GM18861 (cell line): ENCODE data around the gene ABCA2.

Experiments used
- ATAC-seq: cut with Tn5 transposase; IDR thresholded peaks from one replicate; pipeline ENCODE4 v1.9.1; 2021; ENCODE audit not compliant: unreplicated experiment

Gene ABCA2

GRCh38 chr9:136969150-136969549, 58.9 kb downstream of the ABCA2 start:
- ATAC-seq = no peak

- ATAC-seq = no peak
Observed at GRCh38 chr9:136968333-136969127, 59.5 kb downstream of the ABCA2 start.

DNA sequence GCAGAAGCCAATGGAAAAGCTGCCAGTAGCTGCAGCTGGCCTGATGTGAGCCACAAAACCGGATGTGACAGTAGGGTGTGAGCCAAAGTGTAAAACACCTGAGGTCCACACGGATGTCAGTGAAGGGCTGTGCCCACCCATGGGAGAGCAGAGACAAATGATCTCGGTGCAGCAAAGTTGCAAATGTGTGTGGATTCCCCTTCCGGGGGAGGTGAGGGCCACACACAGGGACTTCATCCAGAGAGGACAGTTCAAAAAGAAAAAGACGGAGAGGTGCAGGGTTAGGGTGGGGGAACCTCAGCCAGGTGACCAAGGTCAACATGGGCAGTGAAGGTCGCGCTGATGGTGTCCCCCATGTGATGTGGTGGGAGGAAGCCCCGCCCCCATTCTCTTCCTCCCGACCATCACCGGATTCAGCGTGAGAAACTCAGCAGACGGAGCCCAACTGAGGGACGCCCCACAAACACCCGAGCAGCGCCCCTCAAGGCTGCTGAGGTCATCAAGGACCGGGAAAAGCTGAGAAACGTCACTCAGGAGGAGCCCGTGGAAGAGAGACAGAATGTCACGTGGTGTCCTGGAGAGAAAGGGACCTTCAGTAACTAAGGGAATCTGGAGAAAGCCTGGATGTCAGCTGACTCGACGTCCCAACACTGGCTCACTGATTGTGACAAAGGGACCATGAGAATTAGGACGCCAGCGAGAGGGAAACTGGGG, 62.1 kb downstream of the ABCA2 start:
- ATAC-seq = no peak

GRCh38 chr9:136964833-136965422, 63.1 kb downstream of the ABCA2 start:
- ATAC-seq = no peak

DNA sequence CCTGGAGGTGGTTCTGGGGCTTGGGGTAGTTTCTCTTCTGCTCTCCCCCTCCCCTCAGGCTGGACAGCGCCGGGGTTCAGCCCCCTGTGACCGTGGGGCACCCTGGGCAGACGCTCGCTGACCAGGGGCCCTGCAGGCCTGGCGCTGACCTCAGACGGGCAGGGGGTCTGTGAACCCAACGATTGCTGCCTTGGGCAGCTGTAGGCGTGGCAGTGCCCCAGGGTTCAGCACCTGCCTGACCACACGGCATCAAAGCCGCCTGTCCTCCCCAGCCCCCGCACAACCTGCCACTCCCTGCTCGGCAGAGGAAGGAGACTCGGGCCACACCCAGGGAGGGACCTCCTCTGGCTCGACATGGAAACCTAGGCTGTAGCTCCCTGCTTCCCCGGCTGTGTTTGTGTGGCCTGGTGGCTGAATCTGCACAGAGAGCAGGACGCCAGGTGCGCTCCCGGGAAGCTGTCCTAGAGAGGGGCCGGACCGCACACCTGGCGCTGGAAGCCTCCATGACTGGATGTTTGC, 63.8 kb downstream of the ABCA2 start:
- ATAC-seq = no peak

GRCh38 chr9:136963751-136964150, 64.3 kb downstream of the ABCA2 start:
- no peak for ATAC-seq

DNA sequence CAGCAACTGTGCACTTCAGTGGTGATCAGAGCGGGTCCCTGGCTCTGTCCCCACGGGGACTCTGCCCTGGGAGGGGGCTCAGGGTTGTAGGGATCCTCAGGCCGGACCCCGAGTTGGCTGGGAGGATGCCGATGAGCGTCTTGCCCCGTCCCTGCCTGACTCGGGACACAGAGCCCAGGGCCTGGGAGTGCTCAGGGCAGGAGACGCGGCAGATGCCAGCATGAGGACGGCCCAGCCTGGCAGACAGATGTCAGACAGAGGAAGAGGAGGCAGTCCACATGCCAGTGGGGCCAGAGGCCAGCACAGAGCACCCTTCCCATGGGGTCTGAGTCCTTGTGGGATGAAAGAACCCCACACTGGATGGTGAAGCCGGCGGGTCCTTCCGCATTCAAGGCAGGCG, 64.7 kb downstream of the ABCA2 start:
- no peak for ATAC-seq

DNA sequence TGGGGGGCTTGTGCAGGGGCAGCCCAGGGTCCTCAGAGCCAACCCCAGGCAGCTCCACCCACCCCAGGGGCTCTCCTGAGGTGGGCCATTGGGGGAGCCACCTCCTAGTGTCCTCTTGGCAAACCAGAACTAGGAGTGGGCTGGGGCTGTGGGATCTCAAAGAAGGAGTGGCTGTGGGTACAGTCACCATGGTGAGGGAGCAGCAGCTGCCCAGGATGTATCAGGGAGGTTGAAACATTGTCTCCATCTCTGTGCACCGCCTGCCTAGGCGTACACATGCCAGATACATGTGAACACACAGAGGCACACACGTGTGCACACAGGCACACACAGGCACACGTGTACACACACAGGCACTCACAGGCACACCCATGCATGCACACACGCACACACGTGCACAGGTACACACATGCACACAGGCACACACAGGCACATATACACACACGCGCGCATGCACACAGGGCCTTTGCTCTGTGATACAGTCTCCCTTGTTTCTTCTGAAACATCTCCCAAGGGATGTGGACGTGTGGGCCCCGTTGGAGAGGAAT, 65.3 kb downstream of the ABCA2 start:
- ATAC-seq = no peak

DNA sequence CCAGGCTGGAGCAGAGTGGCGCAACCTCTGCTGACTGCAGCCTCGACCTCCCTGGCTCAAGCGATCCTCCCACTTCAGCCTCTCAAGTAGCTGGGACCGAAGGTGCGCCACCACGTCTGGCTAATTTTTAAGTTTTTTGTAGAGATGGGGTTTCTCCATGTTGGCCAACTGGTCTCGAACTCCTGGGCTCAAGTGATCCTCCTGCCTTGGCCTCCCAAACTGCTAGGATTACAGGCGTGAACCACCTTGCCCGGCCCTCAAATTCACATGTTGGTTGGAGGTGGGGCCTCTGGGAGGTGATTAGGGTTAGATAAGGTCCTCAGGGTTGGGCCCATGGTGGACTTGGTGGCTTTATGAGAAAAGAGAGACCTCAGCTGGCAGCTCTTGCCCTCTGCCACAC, 65.9 kb downstream of the ABCA2 start:
- no peak for ATAC-seq

GRCh38 chr9:136961279-136962065, 66.6 kb downstream of the ABCA2 start:
- no peak for ATAC-seq

DNA sequence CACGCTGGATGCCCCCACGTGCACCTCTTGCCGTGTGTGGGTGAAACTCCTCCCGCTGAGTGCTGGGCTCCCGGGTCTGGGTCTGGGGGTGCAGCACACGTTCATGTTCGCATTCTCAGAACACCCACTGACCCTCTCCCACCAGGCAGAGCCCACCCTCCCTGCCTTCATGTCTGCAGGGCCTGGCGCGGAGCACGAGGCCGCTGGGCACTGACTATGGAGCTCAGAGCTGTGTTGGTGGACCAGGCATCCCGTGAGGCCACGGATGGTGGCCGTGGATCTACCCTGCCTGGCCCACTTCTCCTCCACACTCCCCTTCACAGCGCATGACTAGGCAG, 67.1 kb downstream of the ABCA2 start:
- ATAC-seq = no peak

- no peak for ATAC-seq
Observed at GRCh38 chr9:136960212-136960937, 67.7 kb downstream of the ABCA2 start.

GRCh38 chr9:136958898-136959850, 68.9 kb downstream of the ABCA2 start:
- ATAC-seq = no peak

DNA sequence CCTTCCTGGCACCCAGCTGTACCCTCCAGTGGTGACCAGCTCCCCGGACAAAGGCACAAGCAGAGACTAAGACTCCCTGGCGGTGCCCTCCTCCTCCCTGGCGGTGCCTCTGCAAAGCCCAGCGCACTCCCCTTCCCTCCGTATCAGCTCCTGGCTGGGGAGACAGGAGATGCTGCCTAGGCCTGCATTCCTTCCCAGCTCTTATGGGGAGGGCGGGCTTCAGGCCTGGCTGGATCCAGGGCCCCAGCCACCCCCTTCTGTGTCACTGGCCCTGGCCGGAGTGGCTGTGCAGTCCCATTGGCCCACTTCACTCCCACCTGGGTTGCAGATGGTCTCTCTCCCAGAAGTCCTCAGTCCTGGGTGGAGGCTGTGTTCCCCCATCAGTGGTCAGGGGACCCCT, 69.6 kb downstream of the ABCA2 start:
- ATAC-seq = no peak

DNA sequence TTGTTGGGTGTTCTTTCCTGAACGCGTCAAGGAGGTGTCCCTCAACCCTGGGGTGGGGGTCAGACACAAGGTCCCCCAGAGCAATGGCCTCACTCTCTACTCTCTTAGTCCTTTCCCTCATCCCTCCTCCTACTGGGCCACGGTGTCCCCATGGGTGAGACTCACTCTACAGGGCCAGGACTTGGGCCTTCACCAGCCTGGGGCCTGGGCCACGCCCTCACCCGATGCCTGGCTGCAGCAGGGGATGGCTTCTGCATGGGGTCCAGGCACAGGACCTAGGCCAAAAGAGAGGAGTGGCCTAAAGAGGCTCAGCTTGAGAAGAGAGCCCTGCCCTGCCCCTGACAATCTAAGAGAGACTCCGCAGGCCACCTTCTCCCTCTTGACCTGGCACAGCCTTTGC, 70.1 kb downstream of the ABCA2 start:
- no peak for ATAC-seq

GRCh38 chr9:136957461-136957860, 70.6 kb downstream of the ABCA2 start:
- ATAC-seq = no peak
